22Rv1 (cell line): ENCODE measurements around the gene UGGT2.

ENCODE experiments used
- ZFX ChIP-seq: fragments of 450-650 bp; IDR thresholded peaks from 2 replicates; pipeline ENCODE4 v1.6.1; 2017; ENCODE audit warnings: antibody characterized with exemption, borderline replicate concordance
- TF ChIP-seq, protein P1 (sequence below): fragments of 450-650 bp; IDR thresholded peaks from 2 replicates; pipeline ENCODE4 v1.5.1; 2017; ENCODE audit warnings: mild to moderate bottlenecking

GRCh38 chr13:95920485-95920884 is 132.7 kb downstream of the UGGT2 start:
- TF ChIP-seq, protein P1, sequence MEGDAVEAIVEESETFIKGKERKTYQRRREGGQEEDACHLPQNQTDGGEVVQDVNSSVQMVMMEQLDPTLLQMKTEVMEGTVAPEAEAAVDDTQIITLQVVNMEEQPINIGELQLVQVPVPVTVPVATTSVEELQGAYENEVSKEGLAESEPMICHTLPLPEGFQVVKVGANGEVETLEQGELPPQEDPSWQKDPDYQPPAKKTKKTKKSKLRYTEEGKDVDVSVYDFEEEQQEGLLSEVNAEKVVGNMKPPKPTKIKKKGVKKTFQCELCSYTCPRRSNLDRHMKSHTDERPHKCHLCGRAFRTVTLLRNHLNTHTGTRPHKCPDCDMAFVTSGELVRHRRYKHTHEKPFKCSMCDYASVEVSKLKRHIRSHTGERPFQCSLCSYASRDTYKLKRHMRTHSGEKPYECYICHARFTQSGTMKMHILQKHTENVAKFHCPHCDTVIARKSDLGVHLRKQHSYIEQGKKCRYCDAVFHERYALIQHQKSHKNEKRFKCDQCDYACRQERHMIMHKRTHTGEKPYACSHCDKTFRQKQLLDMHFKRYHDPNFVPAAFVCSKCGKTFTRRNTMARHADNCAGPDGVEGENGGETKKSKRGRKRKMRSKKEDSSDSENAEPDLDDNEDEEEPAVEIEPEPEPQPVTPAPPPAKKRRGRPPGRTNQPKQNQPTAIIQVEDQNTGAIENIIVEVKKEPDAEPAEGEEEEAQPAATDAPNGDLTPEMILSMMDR: no peak
- TF ChIP-seq ZFX: no peak
